ENCODE data around the gene ACOT9.

ACOT9 gene

GRCh38 chrX:23664496-23664895 is 78.6 kb downstream of the ACOT9 start:
- Histone ChIP-seq H2AFZ (ENCODE audit: low read length) (no peak overlapping the region), H3K4me2 (ENCODE audit: low read depth, low read length, poor library complexity, severe bottlenecking) (no peak overlapping the region), H3K9me2 (replicated peaks; ENCODE audit: low read depth, low read length) (no peaks in the 10 kb centered on the region), H3K36me3 (ENCODE audit: insufficient read depth, low read length) (no peaks in the 10 kb centered on the region), H3F3A (ENCODE audit: low read depth) (no peaks in the 10 kb centered on the region), H4K20me1 (ENCODE audit: insufficient read depth, low read length, poor library complexity, severe bottlenecking) (no peaks in the 10 kb centered on the region), H3K79me2 (ENCODE audit: insufficient read depth, low read length) (peaks cover 20% of the 10 kb centered on the region), H3K4me3 (ENCODE audit: low read length, poor library complexity, severe bottlenecking) (no peak overlapping the region), H3K9ac (ENCODE audit: low read depth, low read length, poor library complexity, severe bottlenecking) (no peak overlapping the region), H3K9me3 (ENCODE audit: insufficient read depth, low read depth, low read length) (no peaks in the 10 kb centered on the region), H3K4me1 (ENCODE audit: insufficient read depth, low read length, poor library complexity, severe bottlenecking) (peaks cover 4% of the 10 kb centered on the region), H3K27me3 (ENCODE audit: insufficient read depth, low read length, poor library complexity, severe bottlenecking) (no peaks in the 10 kb centered on the region)
- TF ChIP-seq CTCF (conservative IDR thresholded peaks at IDR 0.05; ENCODE audit: low read length) (no peak), EZH2phosphoT487 (IDR thresholded peaks at IDR 0.05; ENCODE audit: borderline replicate concordance) (no peak)

DNA sequence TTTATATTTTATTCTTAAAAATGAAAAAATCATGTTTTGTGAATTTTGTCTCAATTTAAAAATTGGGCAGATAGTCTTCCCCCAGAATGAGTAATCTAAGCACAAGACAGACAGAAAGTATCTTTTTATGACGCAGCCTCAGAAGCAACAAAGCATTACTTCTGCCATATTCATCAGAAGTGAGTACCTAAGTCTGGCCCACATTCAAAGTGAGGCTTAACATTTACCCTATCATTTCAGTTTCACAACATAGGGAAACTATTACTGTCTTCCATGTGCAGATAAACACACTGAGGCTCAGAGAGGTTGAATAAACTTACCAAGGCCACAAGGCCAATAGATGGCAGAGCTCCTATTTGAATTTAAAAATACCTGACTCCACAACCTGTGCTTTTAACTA is 80.2 kb downstream of the ACOT9 start:
- H3K9me2 ChIP-seq (replicated peaks; ENCODE audit: low read depth, low read length), result no peaks in the 10 kb centered on the region
- no peak overlapping the region for H3K4me2 ChIP-seq (ENCODE audit: low read depth, low read length, poor library complexity, severe bottlenecking)
- H3K9ac ChIP-seq (ENCODE audit: low read depth, low read length, poor library complexity, severe bottlenecking), result no peak overlapping the region
- H3K9me3 ChIP-seq (ENCODE audit: insufficient read depth, low read depth, low read length), result no peaks in the 10 kb centered on the region
- H3K36me3 ChIP-seq (ENCODE audit: insufficient read depth, low read length), result no peaks in the 10 kb centered on the region
- peaks cover 4% of the 10 kb centered on the region for H3K4me1 ChIP-seq (ENCODE audit: insufficient read depth, low read length, poor library complexity, severe bottlenecking)
- TF ChIP-seq CTCF (conservative IDR thresholded peaks at IDR 0.05; ENCODE audit: low read length), result no peak
- no peak for TF ChIP-seq EZH2phosphoT487 (IDR thresholded peaks at IDR 0.05; ENCODE audit: borderline replicate concordance)
- no peak overlapping the region for H3K4me3 ChIP-seq (ENCODE audit: low read length, poor library complexity, severe bottlenecking)
- H3K27me3 ChIP-seq (ENCODE audit: insufficient read depth, low read length, poor library complexity, severe bottlenecking), result no peaks in the 10 kb centered on the region
- H4K20me1 ChIP-seq (ENCODE audit: insufficient read depth, low read length, poor library complexity, severe bottlenecking), result no peaks in the 10 kb centered on the region
- H3F3A ChIP-seq (ENCODE audit: low read depth), result no peaks in the 10 kb centered on the region
- peaks cover 3% of the 10 kb centered on the region for H3K79me2 ChIP-seq (ENCODE audit: insufficient read depth, low read length)
- no peak overlapping the region for H2AFZ ChIP-seq (ENCODE audit: low read length)

- Histone ChIP-seq H3K36me3 (ENCODE audit: insufficient read depth, low read length) (no peaks in the 10 kb centered on the region), H3K4me2 (ENCODE audit: low read depth, low read length, poor library complexity, severe bottlenecking) (no peak overlapping the region), H3K4me3 (ENCODE audit: low read length, poor library complexity, severe bottlenecking) (no peak overlapping the region), H3F3A (ENCODE audit: low read depth) (no peaks in the 10 kb centered on the region), H3K9ac (ENCODE audit: low read depth, low read length, poor library complexity, severe bottlenecking) (no peak overlapping the region), H3K9me3 (ENCODE audit: insufficient read depth, low read depth, low read length) (no peaks in the 10 kb centered on the region), H3K9me2 (replicated peaks; ENCODE audit: low read depth, low read length) (no peaks in the 10 kb centered on the region), H4K20me1 (ENCODE audit: insufficient read depth, low read length, poor library complexity, severe bottlenecking) (no peaks in the 10 kb centered on the region), H3K79me2 (ENCODE audit: insufficient read depth, low read length) (no peaks in the 10 kb centered on the region), H2AFZ (ENCODE audit: low read length) (no peak overlapping the region), H3K27me3 (ENCODE audit: insufficient read depth, low read length, poor library complexity, severe bottlenecking) (no peaks in the 10 kb centered on the region), H3K4me1 (ENCODE audit: insufficient read depth, low read length, poor library complexity, severe bottlenecking) (peaks cover 4% of the 10 kb centered on the region)
- TF ChIP-seq EZH2phosphoT487 (IDR thresholded peaks at IDR 0.05; ENCODE audit: borderline replicate concordance) (no peak), CTCF (conservative IDR thresholded peaks at IDR 0.05; ENCODE audit: low read length) (no peak)
Observed at GRCh38 chrX:23662187-23662586, 80.9 kb downstream of the ACOT9 start.

Measured in Loucy (cell line).